Stimulated activated CD8-positive, alpha-beta memory T cell treated with anti-CD3 and anti-CD28 coated beads, Interleukin-2, amount 100 ng/mL, for 48 hours (primary cell): ENCODE data around the gene CCL4.

Experiments used
- DNase-seq, 2 donors: peaks; one replicate each; pipeline ENCODE4 v3.0.0-alpha.2; 2020; ENCODE audit warnings: low read depth in 2 of 2

The CCL4 gene

DNA sequence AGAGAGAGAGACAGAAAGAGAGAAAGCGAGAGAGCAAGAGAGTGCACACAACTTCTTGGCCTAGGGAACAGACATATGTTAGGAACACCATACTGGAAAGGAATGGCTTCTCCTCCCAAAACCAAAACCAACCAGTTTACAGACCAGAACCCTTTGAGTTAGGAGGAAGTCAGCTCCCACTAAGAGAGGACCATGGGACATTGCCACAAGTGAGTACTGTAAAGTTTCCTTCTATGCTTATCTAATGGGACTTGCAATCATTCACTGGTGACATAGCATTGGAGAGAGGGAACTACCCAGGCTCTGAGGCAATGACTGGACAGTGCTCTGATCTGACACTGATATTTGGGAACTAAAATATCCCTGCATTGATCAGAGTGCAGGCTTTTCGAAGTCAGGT lies 40.4 kb downstream of the CCL4 start:
- no peak for DNase-seq

DNA sequence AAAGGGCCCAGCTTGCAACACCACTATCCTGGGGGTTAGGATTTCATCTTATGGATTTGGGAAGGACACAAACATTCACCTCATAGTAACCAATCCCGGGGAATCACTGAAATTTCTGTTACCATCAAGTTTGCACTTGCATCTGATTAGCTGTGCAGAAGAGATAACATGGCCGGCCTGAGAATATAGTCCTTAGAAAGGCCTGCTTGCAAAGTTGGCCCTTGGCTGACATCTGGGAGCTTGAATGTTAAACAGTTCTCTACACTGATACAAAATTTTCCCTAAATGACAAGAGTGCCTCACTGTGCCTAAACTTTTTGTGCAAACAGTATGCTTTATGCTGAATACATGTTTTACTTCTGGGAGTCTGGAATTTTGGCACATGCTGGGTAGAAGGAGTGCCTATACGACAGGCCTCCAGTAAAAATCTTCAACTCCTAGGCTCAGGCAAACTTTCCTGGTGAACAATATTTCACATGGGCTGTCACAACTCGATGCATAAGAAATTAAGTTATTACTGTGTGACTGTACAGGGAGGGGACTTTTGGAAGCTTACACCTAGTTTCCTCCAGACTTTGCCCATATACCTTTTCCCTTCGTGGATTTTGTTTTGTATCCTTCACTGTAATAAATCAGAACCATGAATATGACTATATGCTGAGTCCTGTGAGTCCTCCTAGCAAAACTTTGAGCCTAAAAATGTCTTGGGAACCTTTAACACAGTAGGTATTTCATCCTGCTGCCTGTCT lies 41.5 kb downstream of the CCL4 start:
- DNase-seq: no peak

GRCh38 chr17:36147601-36148000 lies 44.0 kb downstream of the CCL4 start:
- no peak for DNase-seq

GRCh38 chr17:36148559-36149295 lies 45.1 kb downstream of the CCL4 start:
- peak; percentile 32 to 44 for DNase-seq

DNA sequence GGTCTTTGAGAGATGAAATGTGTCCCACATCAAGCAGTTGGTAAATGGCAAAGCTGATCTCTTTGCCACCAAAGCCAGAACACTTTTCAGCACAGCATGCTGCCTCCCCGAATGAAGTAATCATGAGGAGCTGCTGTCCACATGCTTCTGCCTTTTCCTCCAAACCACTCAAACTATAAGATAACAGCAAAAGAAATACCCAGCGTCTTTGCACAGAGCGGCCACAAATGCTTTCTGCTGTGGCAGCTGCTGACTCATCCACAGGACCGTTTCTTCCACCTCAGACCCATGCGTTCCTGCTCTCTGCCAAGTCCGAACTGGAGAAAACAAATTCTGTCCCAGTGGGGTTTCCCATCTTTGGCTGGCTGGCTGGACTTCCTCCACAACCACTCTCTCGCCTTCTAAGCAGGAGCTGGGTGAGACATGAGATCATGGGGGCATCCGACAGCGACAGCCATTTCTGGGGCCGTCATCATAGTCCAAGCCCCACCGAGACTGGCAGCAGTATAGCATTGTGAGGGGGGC lies 45.7 kb downstream of the CCL4 start:
- DNase-seq: no peak

DNA sequence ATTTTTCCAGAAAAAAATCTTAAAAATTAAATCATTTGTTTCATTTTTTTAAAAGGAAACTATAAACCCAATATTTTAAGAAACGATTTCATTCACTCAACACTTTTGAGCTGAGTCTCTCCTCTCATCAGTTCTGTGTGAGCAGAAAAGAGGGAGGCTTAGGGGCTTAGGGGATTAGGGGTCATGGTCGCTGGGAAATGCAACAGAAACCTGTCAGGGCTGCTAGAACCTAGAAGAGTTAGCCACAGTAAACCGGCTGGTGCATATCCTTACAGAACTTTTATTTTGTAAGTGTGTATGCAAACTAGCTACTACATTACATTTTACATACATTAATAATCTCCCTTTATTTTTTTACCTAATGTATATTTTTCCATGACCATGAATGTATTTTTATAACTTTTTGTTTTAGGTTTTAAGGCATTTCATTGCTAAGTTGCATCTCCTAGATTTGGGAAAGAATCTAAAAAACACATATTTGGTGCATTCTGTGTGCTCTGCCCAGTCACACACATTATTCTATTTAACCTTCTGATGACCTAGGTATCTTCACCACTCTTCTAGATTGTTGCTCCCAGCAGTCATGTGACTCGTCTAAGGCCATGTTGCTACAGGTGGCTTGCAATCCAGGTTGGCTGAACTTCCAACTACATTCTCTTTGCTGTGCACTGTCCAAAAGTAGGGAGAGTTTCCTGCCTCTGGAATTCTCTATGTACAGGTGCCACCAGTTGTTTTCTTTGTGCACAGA lies 48.4 kb downstream of the CCL4 start:
- no peak for DNase-seq

DNA sequence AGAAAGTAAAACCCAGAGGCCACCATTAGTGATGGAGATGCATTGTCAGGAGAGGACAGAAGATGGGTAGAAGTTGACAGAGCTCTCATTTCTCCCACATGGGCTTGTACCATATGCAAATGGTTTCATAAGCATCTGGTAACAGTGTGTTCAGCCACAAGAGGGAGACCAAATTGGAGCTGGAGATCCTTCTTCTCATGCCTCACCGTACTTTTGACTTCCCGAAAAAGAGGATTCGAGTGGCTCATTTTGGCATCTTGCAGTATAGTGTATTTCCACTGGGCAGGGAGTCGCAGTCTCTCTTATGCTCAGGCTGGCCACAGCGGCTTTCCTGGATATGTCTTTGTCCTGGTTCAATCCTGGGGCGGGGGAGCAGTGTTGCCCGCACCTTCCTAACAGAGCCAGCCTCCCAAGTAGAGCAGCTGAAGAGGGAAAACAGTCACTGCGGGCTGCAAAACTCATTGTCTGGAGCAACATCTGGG lies 49.1 kb downstream of the CCL4 start:
- no peak for DNase-seq

DNA sequence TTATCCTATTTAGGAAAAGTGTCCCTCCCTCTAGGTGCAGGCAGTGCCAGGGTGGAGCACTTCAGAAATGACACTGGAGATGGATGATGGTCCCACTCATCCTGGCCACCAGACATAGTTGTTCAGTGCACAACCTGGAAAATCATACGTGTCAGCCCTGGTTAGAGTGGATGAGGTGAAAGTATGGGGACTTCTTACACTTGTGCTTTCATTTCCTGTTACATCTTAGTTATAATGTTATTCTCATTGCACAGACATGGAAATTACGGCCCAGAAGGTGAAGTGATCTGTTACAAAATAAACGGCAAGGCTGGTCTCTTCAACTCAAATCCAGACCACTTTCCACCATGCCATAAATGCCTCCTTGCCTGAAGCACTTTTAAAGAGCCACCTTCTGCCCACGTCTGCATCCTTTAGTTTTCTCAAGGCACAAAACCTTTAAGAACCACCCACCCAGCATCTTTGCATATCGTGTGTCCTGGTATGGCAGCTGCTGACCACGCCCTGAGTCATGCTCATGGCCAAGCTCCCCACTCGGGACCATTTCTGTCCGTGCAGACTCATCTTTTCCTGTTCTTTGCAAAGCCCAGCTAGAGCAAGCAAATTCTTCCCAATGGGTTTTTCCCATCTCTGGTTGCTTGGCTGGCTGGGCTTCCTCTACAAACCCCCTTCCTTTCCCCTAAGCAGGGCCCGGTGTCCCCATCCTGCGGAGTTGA lies 50.4 kb downstream of the CCL4 start:
- DNase-seq: no peak
